ENCODE measurements around the gene LPCAT4.

- no peak for TF ChIP-seq EZH2 (IDR thresholded peaks at IDR 0.05; ENCODE audit: borderline replicate concordance, low read depth, low read length, severe bottlenecking)
- no peak for TF ChIP-seq CTCF (IDR thresholded peaks at IDR 0.05; ENCODE audit: extremely low read depth in 1 of 2, insufficient read depth in 1 of 2, low read depth in 1 of 2, low read length in 2 of 2)
- no peak for TF ChIP-seq MYC (IDR thresholded peaks at IDR 0.05; ENCODE audit: low read depth, low read length)
- no peak for TF ChIP-seq POLR2A (IDR thresholded peaks at IDR 0.05; ENCODE audit: low read depth, low read length)
- TF ChIP-seq POLR2AphosphoS5 (IDR thresholded peaks at IDR 0.05; ENCODE audit: insufficient read depth, low read depth, low read length), result no peak
- TF ChIP-seq GATA2 (IDR thresholded peaks at IDR 0.05; ENCODE audit: insufficient read depth, insufficient read length, low read depth, low read length), result no peak
Observed at GRCh38 chr15:34331809-34332208, 35.2 kb downstream of the LPCAT4 start.

Data from endothelial cell of umbilical vein (primary cell).